HG03108 (cell line): ENCODE results near the gene BANP.
"Not testable (repeated sequence)": the region's sequence is repeated elsewhere in the genome, so short reads cannot be mapped to it uniquely, and the experiment has no call there.

Experiments
- ATAC-seq: cut with Tn5 transposase; IDR thresholded peaks from one replicate; pipeline ENCODE4 v1.9.1; 2021; ENCODE audit warnings: moderate library complexity; ENCODE audit not compliant: unreplicated experiment

BANP gene

DNA sequence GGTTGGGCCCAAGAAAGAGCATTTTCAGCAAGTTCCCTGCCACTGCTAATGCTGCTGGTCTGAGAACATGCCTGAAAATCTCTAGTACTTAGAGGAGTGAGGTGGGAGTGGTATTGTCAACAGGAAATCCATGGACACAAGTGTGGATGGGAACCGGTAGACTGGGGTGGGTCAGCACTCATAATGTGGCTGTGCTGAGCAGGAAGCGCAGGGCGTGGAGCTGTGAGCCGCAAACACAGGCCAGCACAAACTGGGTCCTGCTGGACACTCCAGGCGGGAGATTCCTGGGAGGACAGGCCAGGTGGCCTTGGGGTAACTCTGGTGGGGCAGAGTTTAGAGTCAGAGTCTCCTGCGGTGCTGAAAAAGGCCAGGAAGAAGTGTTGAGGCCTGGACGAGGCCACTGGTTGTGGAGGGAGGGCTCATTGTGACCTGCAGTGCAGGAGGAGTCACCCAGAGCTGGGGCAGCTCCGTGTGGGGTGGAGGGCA is 62.6 kb downstream of the BANP start:
- ATAC-seq: no peak

- no peak for ATAC-seq
Measured at GRCh38 chr16:88014252-88014781, 63.1 kb downstream of the BANP start.

DNA sequence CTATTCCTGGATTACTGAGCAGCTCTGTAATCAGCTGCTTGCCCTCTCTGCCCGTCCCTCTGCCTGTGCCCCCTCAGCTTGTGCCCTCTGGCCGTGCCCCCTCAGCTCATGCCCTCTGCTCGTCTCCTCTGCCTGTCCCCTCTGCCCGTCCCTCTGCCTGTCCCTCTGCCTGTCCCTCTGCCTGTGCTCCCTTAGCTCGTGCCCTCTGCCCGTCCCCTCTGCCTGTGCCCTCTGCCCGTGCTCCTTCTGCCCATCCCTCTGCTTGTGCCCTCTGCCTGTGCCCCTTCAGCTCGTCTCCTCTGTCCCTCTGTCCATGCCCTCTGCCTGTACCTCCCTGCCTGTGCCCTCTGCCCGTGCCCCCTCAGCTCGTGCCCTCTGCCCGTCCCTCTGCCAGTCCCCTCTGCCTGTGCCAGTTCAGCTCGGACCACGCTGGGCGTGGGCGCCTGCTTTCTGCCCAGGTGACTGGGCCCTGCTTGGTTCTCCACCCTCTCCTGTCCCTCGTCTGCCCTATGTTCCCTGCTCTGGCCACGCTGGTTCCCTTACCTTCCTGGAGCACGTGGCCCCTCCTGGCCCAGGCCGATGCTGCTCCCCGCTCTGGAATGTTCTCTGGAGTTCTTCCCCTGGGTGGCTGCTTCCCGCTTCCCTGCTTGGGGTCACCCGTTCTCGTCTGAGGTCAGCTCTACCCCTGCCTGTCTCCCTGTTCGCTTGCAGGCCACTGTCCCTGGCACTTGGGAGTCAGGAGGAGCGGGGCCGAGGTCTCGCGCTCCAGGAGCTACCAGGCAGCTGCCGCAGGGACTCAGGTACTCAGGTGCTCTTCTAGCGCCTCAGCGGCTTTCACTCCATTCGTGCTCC is 63.9 kb downstream of the BANP start:
- ATAC-seq: no peak

- no peak for ATAC-seq
Measured at GRCh38 chr16:88015806-88016140, 64.5 kb downstream of the BANP start.

DNA sequence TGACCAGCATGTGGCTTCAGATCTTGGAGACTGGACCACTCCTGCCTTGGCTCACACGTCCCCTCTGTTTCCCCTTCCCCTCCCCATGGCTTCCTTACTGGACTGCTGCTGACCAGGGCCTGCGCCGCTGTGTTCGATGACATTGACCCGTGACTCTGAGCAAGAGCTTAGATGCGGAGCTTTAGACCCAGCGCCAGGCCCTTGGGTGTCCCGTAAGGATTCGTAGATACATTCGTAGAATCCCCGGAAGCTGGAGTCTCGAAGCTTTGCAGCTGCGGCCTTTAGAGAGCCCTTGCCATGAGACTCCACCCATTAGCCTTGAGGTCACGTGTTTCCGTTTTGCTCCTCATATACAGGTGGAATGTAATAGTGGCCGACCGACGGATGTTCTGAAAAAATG is 65.2 kb downstream of the BANP start:
- not testable (repeated sequence) for ATAC-seq

- no peak for ATAC-seq
Measured at GRCh38 chr16:88016964-88017363, 65.7 kb downstream of the BANP start.

DNA sequence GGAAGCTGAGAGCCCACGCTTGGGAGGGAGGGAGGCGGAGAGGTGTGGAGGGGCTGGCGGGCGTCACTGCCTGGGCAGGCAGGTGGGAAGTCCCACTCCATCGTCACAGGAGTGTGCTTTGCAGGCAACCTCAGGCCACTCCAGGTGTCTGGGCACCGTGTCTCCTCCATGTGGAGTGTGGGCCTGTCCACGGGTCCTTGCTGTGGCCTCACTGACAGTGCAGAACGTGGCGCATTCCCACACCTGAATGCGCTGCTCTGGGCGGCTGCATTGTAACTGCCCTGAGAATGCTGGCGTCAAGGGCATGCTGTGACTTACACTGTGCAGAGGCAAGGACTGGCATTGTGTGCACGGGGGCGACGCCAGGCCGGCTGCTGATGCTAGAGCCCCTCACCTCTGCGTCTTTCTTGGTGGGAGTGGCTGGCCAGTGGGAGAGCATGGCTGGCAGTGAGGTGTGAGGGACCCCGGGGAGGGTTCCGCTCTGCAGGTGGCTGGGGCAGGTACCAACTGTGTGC is 66.4 kb downstream of the BANP start:
- no peak for ATAC-seq

DNA sequence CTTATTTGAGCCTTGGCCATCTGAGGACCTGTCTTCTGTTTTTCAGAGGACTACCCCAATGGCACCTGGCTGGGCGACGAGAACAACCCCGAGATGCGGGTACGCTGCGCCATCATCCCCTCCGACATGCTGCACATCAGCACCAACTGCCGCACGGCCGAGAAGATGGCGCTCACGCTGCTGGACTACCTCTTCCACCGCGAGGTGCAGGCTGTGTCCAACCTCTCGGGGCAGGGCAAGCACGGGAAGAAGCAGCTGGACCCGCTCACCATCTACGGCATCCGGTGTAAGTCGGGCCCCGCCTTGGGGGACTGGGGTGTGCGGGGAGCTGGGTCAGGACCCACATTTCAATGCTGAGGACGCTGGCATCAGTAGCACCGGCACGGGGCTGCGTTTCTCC is 67.1 kb downstream of the BANP start:
- not testable (repeated sequence) for ATAC-seq

DNA sequence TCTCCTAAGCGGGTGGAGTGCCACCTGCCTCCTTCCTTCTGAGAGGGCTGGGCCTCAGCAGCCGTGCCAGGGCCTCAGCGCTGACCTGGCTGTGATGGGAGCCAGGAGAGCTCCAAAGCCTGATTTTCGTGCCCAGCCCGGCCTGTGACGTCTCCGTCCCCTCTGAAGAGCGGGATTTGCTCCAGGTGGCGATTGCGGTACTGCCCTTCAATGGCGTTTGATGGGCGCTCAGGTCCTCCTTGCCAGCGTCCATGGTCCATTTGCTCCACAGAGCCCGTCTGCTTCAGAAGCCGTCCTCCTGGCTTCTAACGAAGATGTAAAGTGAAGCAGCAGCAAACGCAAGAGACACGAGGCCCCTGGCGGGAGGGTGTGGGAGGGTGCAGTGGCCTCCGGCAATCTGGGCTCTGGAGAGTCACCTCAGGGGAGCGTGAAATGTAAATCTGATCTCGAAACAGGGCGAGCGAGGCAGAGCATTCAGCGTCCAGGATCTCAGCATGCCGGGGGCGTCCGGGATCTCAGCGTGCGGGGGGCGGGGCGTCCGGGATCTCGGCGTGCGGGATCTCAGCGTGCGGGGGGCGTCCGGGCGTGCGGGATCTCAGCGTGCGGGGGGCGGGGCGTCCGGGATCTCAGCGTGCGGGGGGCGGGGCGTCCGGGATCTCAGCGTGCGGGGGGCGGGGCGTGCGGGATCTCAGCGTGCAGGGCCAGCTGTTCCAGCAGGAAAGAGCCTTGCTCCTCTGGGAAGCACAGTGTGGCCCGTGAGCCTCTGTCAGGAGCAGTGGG is 68.0 kb downstream of the BANP start:
- not testable (repeated sequence) for ATAC-seq

GRCh38 chr16:88019821-88020515 is 68.7 kb downstream of the BANP start:
- ATAC-seq: no peak

- ATAC-seq: no peak
Measured at GRCh38 chr16:88020516-88020885, 69.3 kb downstream of the BANP start.

- ATAC-seq: not testable (repeated sequence)
Measured at GRCh38 chr16:88021041-88021970, 70.1 kb downstream of the BANP start.

GRCh38 chr16:88022076-88023042 is 71.1 kb downstream of the BANP start:
- ATAC-seq: no peak

DNA sequence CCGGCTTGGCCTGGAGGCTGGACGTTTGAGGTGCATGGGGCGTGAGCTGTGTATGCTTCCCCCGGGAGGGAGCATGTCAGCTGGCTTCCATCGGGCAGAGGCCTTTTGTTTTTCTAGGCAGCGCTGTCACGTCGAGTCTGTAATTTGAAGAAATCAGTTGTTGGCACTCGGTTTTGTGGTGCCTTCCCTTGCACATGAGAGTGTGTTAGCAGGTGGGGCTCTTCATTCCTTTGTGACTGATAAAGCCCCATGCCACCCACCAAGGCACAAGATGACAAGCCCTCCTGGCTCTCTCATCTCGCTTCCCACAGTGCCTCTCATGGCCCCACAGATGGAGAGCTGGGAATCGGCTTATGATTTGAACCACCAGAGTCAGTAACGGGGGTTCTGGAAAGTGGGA is 72.1 kb downstream of the BANP start:
- ATAC-seq: no peak

GRCh38 chr16:88023786-88024185 is 72.6 kb downstream of the BANP start:
- ATAC-seq: no peak

DNA sequence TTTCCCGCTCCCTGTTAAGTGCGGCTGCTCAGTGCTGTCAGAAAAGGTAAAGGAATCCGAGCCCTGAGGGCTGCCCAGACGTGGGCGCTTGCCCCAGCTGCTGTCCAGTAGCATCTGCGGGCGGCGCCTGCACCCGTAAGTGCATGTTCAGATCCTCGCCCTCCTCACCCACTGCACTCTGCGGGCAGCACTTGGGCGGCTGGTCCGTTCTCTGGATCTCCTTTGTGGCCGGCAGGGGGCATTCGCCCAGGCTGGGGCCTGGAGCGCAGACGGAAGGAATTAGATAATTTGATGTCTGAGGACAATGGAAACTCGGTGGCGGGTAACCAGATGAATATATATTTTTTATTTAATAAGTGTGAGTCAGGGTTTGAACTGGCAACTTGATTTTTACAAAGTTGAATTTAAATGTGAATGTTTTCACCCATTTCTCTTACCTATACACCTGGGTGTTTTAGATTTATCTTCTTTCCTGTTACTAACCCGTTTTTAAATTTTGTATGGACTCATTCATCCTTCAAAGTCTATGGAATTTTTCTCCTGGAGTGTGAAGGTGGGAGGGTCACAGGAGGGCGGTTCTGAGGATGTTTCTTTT is 73.4 kb downstream of the BANP start:
- not testable (repeated sequence) for ATAC-seq

- ATAC-seq: not testable (repeated sequence)
Measured at GRCh38 chr16:88025086-88025492, 73.9 kb downstream of the BANP start.

DNA sequence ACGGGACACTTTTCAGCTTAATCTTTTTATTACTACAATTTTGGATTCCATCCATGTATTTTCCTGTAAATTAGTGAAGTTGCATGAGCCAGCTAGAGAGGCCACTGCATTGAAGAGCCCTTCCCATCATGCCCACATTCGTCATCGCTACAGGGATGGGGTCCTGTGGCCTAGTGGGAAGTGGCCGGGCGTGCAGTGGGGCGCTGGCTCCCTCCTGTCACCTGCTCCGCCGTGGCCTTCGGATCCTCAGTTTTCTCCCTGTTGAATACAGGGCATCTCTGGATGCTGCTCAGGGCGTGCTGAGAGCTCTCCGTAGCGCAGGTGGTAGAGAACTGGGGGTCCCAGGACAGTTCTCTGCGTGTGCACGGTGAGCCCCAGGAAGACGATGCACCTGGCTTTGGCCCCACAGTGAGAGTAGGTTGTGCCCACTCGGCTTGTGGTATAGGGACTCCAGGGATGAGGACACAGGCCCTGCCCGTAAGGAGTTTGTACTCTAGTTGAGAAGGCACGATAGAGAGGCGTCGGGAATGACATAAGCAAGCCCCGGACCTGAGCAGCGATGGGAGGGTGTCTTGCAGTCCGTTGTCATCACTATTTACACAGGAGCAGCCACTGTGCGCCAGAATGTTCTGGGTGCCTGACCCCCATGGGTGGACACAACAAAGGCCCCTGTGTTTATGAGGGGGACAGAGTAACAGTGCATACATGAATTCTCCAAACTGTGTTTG is 74.8 kb downstream of the BANP start:
- ATAC-seq: not testable (repeated sequence)
